GM12864 (cell line): ENCODE measurements around the gene SASH3.
"Not testable (repeated sequence)": the region's sequence is repeated elsewhere in the genome, so short reads cannot be mapped to it uniquely, and the experiment has no call there.

Source experiments
- DNase-seq: peaks from one replicate; pipeline ENCODE4 v3.0.0-alpha.2; 2011; ENCODE audit warnings: low read depth
- H3K4me3 ChIP-seq: 2 replicates; pipeline ENCODE4 v1.5.1; 2011; ENCODE audit warnings: mild to moderate bottlenecking, low read depth, low read length, control low read depth
- CTCF ChIP-seq: IDR thresholded peaks from 2 replicates; pipeline ENCODE4 v1.5.1; 2011; ENCODE audit warnings: low read depth, mild to moderate bottlenecking, moderate library complexity, low read length, control low read depth, inconsistent platforms; ENCODE audit errors: missing control alignments

The SASH3 gene

GRCh38 chrX:129739578-129739977 lies 40.2 kb upstream of the SASH3 start:
- DNase-seq, result no peak
- no peak overlapping the region for H3K4me3 ChIP-seq
- no peak for TF ChIP-seq CTCF

DNA sequence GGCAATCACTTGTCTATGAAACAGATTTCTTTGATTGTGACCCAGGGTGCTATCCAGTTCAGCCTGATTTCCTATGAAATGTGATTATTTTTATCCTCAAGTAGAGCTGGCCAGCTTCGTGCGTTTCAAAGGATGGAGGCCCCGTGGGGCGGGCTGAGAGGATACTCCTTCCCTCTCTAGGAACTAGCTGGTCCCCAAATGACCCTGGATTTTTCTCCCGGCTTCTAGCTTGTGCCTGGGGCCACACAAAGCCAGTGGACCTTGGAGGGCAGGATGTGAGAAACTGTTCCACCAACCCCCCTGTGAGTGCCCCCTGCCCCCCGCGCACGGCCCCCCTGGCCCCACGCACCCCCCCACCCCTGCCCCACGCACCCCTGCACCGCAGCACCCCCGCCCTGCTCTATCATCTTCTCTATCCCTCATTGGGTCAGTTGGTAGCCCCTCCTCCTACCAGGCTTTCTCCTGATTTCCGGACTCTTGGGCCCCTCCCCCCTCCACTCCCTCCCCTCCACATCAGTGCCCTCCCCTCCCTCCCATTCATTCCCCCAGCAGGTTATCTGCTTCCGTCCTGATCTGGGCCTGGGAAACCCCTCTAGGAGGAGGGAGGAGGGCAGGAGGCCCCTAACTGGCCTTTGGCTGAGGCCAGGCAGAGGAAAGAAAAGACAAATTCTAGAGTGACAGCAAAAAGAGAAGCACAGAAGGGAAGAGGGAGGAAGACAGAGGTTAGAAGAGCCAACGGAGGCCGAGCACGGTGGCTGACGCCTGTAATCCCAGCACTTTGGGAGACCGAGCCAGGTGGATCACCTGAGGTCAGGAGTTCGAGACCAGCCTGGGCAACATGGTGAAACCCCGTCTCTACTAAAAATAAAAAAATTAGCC lies 37.6 kb upstream of the SASH3 start:
- no peak for TF ChIP-seq CTCF
- no peak for DNase-seq
- H3K4me3 ChIP-seq, result no peak overlapping the region

DNA sequence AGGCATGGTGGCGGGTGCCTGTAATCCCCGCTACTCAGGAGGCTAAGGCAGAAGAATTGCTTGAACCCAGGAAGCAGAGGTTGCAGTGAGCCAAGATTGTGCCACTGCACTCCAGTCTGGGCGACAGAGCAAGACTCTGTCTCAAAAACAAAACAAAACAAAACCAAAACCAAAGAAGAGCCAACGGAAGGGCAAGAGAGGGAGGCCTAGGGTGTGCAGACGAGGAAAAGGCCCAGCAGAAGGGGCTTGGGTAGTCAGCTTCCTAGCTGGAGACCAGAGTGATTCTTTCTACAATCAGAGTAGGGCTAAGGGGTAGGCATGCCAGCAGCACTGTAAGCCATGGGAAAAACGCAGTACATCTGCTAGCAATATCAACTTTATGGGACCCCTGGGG lies 37.0 kb upstream of the SASH3 start:
- H3K4me3 ChIP-seq, DNase-seq: not testable (repeated sequence)

DNA sequence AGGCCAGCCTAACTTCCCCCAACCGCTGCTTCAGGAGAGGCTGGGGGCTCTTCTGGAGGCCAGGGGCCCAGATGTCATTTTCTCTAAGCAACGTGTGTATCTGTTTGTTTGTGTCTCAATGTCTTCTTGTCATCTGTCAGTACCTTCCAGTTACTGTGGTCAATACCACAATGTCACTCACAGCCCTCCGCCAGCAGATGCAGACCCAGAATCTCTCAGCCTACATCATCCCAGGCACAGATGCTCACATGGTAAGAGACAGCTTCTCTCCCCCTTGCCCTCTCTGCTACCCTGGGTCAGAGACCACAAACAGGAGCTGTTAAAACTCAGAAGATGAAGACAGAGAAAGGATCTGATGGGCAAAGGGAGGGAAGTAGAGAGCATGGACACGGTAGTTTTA lies 35.9 kb upstream of the SASH3 start:
- H3K4me3 ChIP-seq, result no peak overlapping the region
- no peak for TF ChIP-seq CTCF
- no peak for DNase-seq

GRCh38 chrX:129744861-129745321 lies 34.9 kb upstream of the SASH3 start:
- no peak overlapping the region for H3K4me3 ChIP-seq
- DNase-seq, result no peak
- no peak for TF ChIP-seq CTCF

DNA sequence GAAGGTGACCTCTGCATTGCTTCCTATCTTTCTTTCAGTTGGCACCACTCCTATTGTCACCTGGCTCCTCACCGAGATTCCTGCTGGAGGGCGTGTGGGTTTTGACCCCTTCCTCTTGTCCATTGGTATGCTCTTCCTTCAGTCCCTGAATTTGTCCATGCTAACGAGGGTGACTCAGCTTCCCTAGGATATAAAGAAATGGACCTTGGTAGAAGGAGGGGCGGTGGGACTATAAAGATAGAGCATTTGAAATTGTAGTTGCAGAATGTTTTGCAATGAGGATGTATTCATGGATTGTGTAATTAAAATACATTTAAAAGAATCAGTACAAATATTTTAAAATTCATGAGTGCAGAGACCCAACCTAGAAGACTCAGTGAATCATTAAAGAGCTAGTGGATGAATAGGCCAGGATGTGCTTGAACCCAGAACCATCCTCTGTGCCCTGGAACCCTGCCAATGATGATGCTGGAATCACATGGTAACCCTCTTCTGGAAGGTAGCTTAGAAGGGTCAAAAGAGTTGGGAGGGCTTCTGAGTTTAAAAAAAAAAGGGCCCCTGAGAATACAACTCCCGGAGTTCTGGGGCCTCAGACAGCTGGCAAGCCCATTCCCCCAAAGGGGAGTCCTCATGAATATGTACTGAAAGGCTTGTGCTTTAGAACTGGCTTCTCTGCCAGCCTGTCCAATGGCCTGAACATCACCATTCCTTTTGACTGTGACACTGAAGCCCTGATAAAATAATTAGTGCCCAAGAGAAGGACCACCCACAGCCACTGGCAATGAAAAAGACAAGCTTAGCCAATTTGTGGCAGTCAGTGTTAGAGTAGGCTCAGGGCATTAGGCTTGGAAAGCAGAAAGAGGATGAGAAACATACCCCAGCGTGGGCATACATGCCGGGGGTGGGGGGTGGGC lies 32.9 kb upstream of the SASH3 start:
- no peak for TF ChIP-seq CTCF
- DNase-seq, result no peak
- no peak overlapping the region for H3K4me3 ChIP-seq

DNA sequence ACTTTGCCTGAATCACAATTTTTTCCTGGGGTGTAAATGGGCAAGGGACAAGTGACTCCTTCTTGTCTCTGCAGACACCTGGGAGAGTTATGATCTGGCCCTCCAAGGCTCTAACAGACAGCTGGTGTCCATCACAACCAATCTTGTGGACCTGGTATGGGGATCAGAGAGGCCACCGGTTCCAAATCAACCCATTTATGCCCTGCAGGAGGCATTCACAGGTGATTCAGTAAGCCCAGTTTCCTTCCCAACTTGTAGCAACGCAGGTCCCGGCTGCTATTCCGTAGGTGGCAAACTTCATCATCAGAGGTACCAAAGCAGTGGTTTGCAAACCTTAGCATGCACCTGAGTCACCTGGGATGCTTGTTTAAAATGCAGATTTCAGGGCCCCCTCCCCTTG lies 32.2 kb upstream of the SASH3 start:
- no peak for TF ChIP-seq CTCF
- H3K4me3 ChIP-seq, result no peak overlapping the region
- no peak for DNase-seq
